Measurements from ENCODE around the gene ATP6AP2. TPM values are rescaled to one million over a fixed set of nuclear protein-coding genes. Genes with fewer than 3 reads are reported as not detected.
A peak's percentile ranks its signal among the peaks of the same experiment; 100 is the strongest.

Gene ATP6AP2
- total and polyA plus RNA-seq, 9 of the 15 experiments (the other 6 are each of a cell fraction or from before 2014, with no cell fraction given): 23.3 to 131 (median 41.9) TPM

DNA sequence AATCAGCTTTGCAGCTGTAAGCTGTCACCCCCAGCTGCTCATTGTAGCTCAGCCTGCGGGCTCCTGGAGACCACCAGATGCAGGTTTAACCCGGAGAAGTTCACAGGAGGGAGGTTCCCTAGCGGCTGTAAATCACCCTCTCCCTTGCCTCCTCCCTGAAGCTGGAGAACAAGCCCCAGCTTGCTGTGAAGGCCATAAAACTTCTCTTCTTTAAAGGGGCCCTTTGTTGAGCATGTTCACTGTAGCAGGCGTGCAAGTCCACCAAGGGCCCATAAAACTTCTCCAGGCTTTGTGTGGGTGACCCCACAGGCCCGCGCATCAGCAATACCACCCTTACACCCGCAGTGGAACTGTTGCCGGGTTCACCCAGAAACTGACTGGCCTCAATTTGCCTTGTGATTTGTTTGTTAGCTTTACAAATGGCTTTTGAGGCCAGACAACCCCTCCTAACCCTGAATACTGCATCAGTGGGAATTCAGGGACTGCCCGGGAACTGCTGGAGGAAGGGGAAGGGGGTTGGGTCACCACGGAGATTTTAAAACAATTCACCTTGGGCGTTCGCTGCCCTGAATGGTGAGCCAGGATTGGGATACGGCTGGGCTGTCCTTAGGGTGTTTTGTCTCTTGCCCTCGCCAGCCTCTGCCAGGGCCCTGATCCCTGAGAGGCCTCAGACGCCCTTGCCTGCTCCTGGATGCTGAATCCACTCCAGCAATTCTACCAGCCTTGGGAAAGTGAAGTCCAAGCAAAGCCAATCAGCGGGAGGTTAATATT is 49.5 kb upstream of the ATP6AP2 start:
- ChIA-PET POLR2A (interaction anchor here (0.7 kb wide), 2 partner anchors 8 to 265 kb away, joined by 3 to 4 read pairs; no protein-coding TSS in a partner anchor), CTCF (ENCODE audit: low intra/inter-chr PET ratio) (no interaction called here)
- Histone ChIP-seq H2AFZ (ENCODE audit: low read depth, low read length) (no peak overlapping the region), H3K9ac (ENCODE audit: insufficient read depth in 1 of 2, low read depth in 2 of 2, low read length in 2 of 2) (no peak overlapping the region), H4K20me1 (replicated peaks; ENCODE audit: control insufficient read depth, insufficient read depth, low read length) (no peaks in the 10 kb centered on the region), H3K79me2 (ENCODE audit: control insufficient read depth, insufficient read depth, low read length) (no peaks in the 10 kb centered on the region), H3K9me3 (replicated peaks; ENCODE audit: control insufficient read depth, insufficient read depth, low read depth, low read length) (no peaks in the 10 kb centered on the region), H3K4me3 (no peak overlapping the region), H3K4me1 (replicated peaks in 1 of 2; ENCODE audit: control insufficient read depth in 2 of 2, insufficient read depth in 2 of 2, low read length in 2 of 2) (no peaks in the 10 kb centered on the region), H3K36me3 (ENCODE audit: control insufficient read depth, insufficient read depth, low read length) (no peaks in the 10 kb centered on the region), H3K9me1 (ENCODE audit: control insufficient read depth, insufficient read depth, low read length) (no peaks in the 10 kb centered on the region), H3K4me2 (ENCODE audit: insufficient read depth, low read length) (no peak overlapping the region), H3K27me3 (ENCODE audit: control insufficient read depth in 2 of 2, insufficient read depth in 2 of 2, low read length in 2 of 2) (peaks cover 2 to 23% of the 10 kb centered on the region in 2 experiments; a peak in 4 of 5 replicates), H3K27ac (ENCODE audit: extremely low read depth, low read depth, low read length) (no peak overlapping the region)
- no TSS peak for BruUV-seq (replicated peaks)
- ATAC-seq: no peak
- in situ Hi-C loops (cut with MboI): no loop called here
- TF ChIP-seq ZNF133 (CRISPR knock-in tag; IDR thresholded peaks at IDR 0.05): no peak
- TF ChIP-seq CSDE1 (IDR thresholded peaks at IDR 0.05): no peak
- no peak for TF ChIP-seq KLF1 (tag; IDR thresholded peaks at IDR 0.05)
- TF ChIP-seq, protein P1, sequence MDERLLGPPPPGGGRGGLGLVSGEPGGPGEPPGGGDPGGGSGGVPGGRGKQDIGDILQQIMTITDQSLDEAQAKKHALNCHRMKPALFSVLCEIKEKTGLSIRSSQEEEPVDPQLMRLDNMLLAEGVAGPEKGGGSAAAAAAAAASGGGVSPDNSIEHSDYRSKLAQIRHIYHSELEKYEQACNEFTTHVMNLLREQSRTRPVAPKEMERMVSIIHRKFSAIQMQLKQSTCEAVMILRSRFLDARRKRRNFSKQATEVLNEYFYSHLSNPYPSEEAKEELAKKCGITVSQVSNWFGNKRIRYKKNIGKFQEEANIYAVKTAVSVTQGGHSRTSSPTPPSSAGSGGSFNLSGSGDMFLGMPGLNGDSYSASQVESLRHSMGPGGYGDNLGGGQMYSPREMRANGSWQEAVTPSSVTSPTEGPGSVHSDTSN (CRISPR knock-in tag; IDR thresholded peaks at IDR 0.05; ENCODE audit: low read depth): no peak
- TF ChIP-seq, protein P1 (tag; conservative IDR thresholded peaks at IDR 0.05; ENCODE audit: low read depth): peak; percentile 47; the same call in 1 of the 2 replicates
- no peak for TF ChIP-seq ZNF785 (CRISPR knock-in tag; IDR thresholded peaks at IDR 0.05)
- TF ChIP-seq MTA3 (IDR thresholded peaks at IDR 0.05; ENCODE audit: borderline replicate concordance): no peak
- no peak for TF ChIP-seq TBL1XR1 (IDR thresholded peaks at IDR 0.05; ENCODE audit: low read length in 2 of 2)
- TF ChIP-seq, protein P2, sequence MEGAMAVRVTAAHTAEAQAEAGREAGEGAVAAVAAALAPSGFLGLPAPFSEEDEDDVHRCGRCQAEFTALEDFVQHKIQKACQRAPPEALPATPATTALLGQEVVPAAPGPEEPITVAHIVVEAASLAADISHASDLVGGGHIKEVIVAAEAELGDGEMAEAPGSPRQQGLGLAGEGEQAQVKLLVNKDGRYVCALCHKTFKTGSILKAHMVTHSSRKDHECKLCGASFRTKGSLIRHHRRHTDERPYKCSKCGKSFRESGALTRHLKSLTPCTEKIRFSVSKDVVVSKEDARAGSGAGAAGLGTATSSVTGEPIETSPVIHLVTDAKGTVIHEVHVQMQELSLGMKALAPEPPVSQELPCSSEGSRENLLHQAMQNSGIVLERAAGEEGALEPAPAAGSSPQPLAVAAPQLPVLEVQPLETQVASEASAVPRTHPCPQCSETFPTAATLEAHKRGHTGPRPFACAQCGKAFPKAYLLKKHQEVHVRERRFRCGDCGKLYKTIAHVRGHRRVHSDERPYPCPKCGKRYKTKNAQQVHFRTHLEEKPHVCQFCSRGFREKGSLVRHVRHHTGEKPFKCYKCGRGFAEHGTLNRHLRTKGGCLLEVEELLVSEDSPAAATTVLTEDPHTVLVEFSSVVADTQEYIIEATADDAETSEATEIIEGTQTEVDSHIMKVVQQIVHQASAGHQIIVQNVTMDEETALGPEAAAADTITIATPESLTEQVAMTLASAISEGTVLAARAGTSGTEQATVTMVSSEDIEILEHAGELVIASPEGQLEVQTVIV (CRISPR knock-in tag; IDR thresholded peaks at IDR 0.05; ENCODE audit: borderline replicate concordance): no peak
- 2% methylated on average over 9 of the region's 16 CpGs for WGBS (ENCODE audit: insufficient coverage, low coverage, missing lambda C conversion rate)
- DNase-seq (ENCODE audit: extremely low read depth in 1 of 4, low spot score in 3 of 4): no peak
- FAIRE-seq: no peak
- intact Hi-C loops (cut with micrococcal nuclease): no loop called here
